ENCODE data around the gene SLC38A3.

DNA sequence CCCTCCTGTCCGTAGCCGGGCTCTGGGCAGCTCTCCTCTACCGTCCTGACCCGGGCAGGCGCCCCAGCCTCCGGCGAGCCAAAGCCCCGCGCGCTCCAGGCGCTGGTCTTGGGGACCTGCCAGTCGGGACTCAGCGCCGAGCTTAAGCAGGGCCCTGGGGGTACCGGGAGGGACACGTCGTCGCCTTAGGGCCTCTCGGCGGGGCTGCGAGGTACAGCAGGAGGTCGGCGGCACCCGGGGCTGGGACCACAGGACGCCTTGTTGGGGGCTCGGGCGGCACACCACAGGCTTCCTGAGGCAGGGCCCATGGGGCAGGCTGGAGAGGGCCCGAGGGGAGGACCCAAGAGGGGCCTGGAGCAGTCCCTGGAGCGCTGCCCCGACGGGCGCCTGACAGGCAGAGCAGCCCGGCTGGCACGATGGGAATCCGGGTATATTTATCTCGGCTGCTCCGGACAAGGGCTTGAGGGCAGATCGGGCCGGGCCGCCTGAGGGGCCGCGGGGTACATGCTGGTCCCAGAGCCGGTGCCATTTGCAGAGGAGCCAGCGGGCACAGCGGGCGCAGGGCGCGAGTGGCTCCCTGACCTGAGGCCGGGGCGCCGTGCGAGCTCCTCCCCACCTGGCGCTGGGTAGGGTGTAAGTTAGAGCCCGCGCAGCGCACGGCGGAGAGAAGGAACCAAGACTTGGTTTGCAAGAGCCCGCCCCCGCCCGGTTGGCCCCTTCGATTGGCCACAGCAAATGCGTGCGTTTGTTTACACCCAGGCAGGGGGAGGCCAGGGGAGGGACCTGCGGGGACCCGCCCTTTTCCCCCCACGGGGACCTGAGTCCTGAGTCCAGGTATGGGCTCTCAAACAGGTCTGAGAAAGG lies 574 bp downstream of the SLC38A3 start:
- no peak for TF ChIP-seq NFIC (IDR thresholded peaks at IDR 0.05)
- TF ChIP-seq CEBPB (IDR thresholded peaks at IDR 0.05), result no peak
- TF ChIP-seq EP300 (IDR thresholded peaks at IDR 0.05; ENCODE audit: borderline replicate concordance), result no peak
- no peak for TF ChIP-seq EGR1 (IDR thresholded peaks at IDR 0.05)
- TF ChIP-seq RAD21 (IDR thresholded peaks at IDR 0.05; ENCODE audit: low read depth), result no peak
- no peak for TF ChIP-seq REST (IDR thresholded peaks at IDR 0.05; ENCODE audit: low read depth)
- TF ChIP-seq TAF1 (IDR thresholded peaks at IDR 0.05; ENCODE audit: low read depth), result no peak
- no peak for TF ChIP-seq TCF12 (IDR thresholded peaks at IDR 0.05; ENCODE audit: low read depth)
- no peak for TF ChIP-seq CREB1 (IDR thresholded peaks at IDR 0.05; ENCODE audit: low read depth)
- no peak for TF ChIP-seq FOXM1 (IDR thresholded peaks at IDR 0.05; ENCODE audit: borderline replicate concordance, low read depth)
- peak; percentile 68 for TF ChIP-seq MAX (IDR thresholded peaks at IDR 0.05)
